ENCODE measurements around the gene RFX8. TPM values are rescaled to one million over a fixed set of nuclear protein-coding genes. Genes with fewer than 3 reads are reported as not detected.

RFX8 gene
- total and polyA plus RNA-seq, 2 of the 13 experiments (the other 11 are each of a cell fraction or from before 2014, with no cell fraction given): not detected

DNA sequence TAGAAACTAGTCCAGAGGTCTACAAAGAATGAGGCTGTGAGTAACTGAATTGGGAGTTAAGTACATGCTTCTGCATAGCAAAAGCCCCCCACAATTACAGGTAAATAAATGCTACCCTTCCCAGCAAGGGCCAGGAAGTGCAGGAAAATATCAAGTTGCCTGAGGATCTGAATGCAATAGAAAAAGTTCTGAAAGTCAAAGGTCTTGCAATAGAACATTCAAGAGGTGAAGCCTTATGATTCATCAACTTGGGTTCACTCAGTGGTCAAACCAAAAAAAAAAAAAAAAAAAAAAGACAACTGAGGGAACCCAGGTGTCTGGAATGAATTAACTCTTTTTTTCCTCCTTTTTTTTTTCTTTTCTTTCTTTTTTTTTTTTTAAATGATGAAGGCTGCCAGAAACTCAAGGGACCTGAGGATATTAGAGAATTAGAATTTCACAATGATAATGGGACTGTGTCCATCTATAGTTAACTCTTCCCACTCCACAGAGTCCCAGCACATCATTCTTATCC is 42.9 kb upstream of the RFX8 start (continued):
- TF ChIP-seq, protein P1, sequence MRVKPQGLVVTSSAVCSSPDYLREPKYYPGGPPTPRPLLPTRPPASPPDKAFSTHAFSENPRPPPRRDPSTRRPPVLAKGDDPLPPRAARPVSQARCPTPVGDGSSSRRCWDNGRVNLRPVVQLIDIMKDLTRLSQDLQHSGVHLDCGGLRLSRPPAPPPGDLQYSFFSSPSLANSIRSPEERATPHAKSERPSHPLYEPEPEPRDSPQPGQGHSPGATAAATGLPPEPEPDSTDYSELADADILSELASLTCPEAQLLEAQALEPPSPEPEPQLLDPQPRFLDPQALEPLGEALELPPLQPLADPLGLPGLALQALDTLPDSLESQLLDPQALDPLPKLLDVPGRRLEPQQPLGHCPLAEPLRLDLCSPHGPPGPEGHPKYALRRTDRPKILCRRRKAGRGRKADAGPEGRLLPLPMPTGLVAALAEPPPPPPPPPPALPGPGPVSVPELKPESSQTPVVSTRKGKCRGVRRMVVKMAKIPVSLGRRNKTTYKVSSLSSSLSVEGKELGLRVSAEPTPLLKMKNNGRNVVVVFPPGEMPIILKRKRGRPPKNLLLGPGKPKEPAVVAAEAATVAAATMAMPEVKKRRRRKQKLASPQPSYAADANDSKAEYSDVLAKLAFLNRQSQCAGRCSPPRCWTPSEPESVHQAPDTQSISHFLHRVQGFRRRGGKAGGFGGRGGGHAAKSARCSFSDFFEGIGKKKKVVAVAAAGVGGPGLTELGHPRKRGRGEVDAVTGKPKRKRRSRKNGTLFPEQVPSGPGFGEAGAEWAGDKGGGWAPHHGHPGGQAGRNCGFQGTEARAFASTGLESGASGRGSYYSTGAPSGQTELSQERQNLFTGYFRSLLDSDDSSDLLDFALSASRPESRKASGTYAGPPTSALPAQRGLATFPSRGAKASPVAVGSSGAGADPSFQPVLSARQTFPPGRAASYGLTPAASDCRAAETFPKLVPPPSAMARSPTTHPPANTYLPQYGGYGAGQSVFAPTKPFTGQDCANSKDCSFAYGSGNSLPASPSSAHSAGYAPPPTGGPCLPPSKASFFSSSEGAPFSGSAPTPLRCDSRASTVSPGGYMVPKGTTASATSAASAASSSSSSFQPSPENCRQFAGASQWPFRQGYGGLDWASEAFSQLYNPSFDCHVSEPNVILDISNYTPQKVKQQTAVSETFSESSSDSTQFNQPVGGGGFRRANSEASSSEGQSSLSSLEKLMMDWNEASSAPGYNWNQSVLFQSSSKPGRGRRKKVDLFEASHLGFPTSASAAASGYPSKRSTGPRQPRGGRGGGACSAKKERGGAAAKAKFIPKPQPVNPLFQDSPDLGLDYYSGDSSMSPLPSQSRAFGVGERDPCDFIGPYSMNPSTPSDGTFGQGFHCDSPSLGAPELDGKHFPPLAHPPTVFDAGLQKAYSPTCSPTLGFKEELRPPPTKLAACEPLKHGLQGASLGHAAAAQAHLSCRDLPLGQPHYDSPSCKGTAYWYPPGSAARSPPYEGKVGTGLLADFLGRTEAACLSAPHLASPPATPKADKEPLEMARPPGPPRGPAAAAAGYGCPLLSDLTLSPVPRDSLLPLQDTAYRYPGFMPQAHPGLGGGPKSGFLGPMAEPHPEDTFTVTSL (CRISPR knock-in tag; IDR thresholded peaks at IDR 0.05; ENCODE audit: borderline replicate concordance): 0 out of 2 replicates have a peak, but pooled peaks have one; percentile 29
- no peak for TF ChIP-seq SP5 (CRISPR knock-in tag; IDR thresholded peaks at IDR 0.05; ENCODE audit: borderline replicate concordance, low read depth)
- no peak for TF ChIP-seq GATAD2A (CRISPR knock-in tag; IDR thresholded peaks at IDR 0.05)
- TF ChIP-seq CEBPB (IDR thresholded peaks at IDR 0.05; ENCODE audit: borderline replicate concordance, low read depth, low read length): no peak
- TF ChIP-seq ZNF12 (CRISPR knock-in tag; IDR thresholded peaks at IDR 0.05): no peak
- TF ChIP-seq SMAD9 (CRISPR knock-in tag; IDR thresholded peaks at IDR 0.05): no peak
- TF ChIP-seq RCOR2 (CRISPR knock-in tag; IDR thresholded peaks at IDR 0.05): no peak
- TF ChIP-seq HOXA3 (CRISPR knock-in tag; IDR thresholded peaks at IDR 0.05): no peak
- TF ChIP-seq NBN (conservative IDR thresholded peaks at IDR 0.05): no peak
